OCI-LY7 (cell line): ENCODE measurements around the gene PAX7.

ENCODE experiments used
- EZH2phosphoT487 ChIP-seq: fragments of 200-600 bp; sonication (generic); IDR thresholded peaks from 2 replicates; pipeline ENCODE4 v1.6.1; 2018; ENCODE audit warnings: low read depth, borderline replicate concordance, mild to moderate bottlenecking, mixed run types, antibody characterized with exemption, low read length, moderate library complexity, mixed read lengths
- TF ChIP-seq, protein P1 (sequence below): fragments of 200-600 bp; sonication (generic); conservative IDR thresholded peaks from 2 replicates; pipeline ENCODE4 v1.5.1; 2014; ENCODE audit warnings: mild to moderate bottlenecking, antibody characterized with exemption, low read length, moderate library complexity, mixed read lengths

DNA sequence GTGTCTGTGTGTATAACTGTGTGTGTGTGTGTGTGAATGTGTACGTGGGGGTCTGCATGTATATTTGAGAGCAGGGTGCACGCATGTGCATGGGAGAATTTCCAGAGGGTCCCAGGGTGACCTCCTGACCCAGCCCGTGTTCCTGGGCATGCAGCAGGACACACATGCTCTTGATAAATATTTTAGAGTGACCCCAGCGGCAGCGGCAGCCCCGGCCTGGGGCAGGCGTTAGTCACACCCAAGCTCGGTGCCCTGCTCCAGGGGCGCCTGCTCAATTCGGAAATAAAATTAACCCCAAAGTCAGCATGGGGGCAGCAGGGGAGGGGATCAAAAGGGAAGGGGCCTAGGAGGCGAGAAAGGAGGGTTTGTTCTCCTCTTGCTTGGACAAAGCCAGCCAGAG lies 107.5 kb downstream of the PAX7 start:
- TF ChIP-seq, protein P1, sequence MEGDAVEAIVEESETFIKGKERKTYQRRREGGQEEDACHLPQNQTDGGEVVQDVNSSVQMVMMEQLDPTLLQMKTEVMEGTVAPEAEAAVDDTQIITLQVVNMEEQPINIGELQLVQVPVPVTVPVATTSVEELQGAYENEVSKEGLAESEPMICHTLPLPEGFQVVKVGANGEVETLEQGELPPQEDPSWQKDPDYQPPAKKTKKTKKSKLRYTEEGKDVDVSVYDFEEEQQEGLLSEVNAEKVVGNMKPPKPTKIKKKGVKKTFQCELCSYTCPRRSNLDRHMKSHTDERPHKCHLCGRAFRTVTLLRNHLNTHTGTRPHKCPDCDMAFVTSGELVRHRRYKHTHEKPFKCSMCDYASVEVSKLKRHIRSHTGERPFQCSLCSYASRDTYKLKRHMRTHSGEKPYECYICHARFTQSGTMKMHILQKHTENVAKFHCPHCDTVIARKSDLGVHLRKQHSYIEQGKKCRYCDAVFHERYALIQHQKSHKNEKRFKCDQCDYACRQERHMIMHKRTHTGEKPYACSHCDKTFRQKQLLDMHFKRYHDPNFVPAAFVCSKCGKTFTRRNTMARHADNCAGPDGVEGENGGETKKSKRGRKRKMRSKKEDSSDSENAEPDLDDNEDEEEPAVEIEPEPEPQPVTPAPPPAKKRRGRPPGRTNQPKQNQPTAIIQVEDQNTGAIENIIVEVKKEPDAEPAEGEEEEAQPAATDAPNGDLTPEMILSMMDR: no peak
- no peak for TF ChIP-seq EZH2phosphoT487
